Ishikawa (cell line): ENCODE measurements around the gene PRPF6.

Experiments used
- CEBPB ChIP-seq: IDR thresholded peaks from 2 replicates; pipeline ENCODE4 v1.6.1; 2012
- CREB1 ChIP-seq: IDR thresholded peaks from 2 replicates; pipeline ENCODE4 v1.6.1; 2012; ENCODE audit warnings: low read depth
- EGR1 ChIP-seq: IDR thresholded peaks from 2 replicates; pipeline ENCODE4 v1.6.1; 2012
- EP300 ChIP-seq: IDR thresholded peaks from 2 replicates; pipeline ENCODE4 v1.6.1; 2012; ENCODE audit warnings: borderline replicate concordance
- FOXM1 ChIP-seq: IDR thresholded peaks from 2 replicates; pipeline ENCODE4 v1.6.1; 2012; ENCODE audit warnings: low read depth, borderline replicate concordance
- MAX ChIP-seq: IDR thresholded peaks from 2 replicates; pipeline ENCODE4 v1.6.1; 2012
- NFIC ChIP-seq: IDR thresholded peaks from 2 replicates; pipeline ENCODE4 v1.6.1; 2012
- RAD21 ChIP-seq: IDR thresholded peaks from 2 replicates; pipeline ENCODE4 v1.6.1; 2012; ENCODE audit warnings: low read depth
- REST ChIP-seq: IDR thresholded peaks from 2 replicates; pipeline ENCODE4 v1.6.1; 2012; ENCODE audit warnings: low read depth, mild to moderate bottlenecking
- TAF1 ChIP-seq: IDR thresholded peaks from 2 replicates; pipeline ENCODE4 v1.6.1; 2012; ENCODE audit warnings: low read depth, mild to moderate bottlenecking
- TCF12 ChIP-seq: IDR thresholded peaks from 2 replicates; pipeline ENCODE4 v1.6.1; 2012; ENCODE audit warnings: low read depth
- TEAD4 ChIP-seq: IDR thresholded peaks from 2 replicates; pipeline ENCODE4 v1.6.1; 2012
- USF1 ChIP-seq: IDR thresholded peaks from 2 replicates; pipeline ENCODE4 v1.6.1; 2012
- YY1 ChIP-seq: IDR thresholded peaks from 2 replicates; pipeline ENCODE4 v1.6.1; 2012; ENCODE audit warnings: low read depth
- ZBTB7A ChIP-seq: IDR thresholded peaks from 2 replicates; pipeline ENCODE4 v1.6.1; 2012; ENCODE audit warnings: low read depth

PRPF6 gene

GRCh38 chr20:64049060-64049877 lies 68.3 kb downstream of the PRPF6 start, which contains the start of gene SOX18:
Gene SOX18, minus strand, starts transcription at chr20:64049639. Its CDS starts 123 bp downstream, at chr20:64049516.
- TF ChIP-seq USF1 (no peak), CREB1 (no peak), REST (no peak), YY1 (no peak), FOXM1 (no peak), TEAD4 (peak; percentile 8; the same call in 1 of the 2 replicates), RAD21 (no peak), NFIC (no peak; the same call in 1 of the 2 replicates), TAF1 (no peak), EP300 (no peak), EGR1 (peak; percentile 43; the same call in 1 of the 2 replicates), CEBPB (no peak), MAX (no peak), ZBTB7A (no peak), TCF12 (no peak)

- TF ChIP-seq TEAD4 (no peak), YY1 (no peak), EGR1 (no peak), REST (no peak), ZBTB7A (no peak; the same call in 1 of the 2 replicates), FOXM1 (no peak), TCF12 (no peak), NFIC (no peak)
These were observed 68.9 kb downstream of the PRPF6 start for GRCh38 chr20:64049878-64050260.

- no peak for TF ChIP-seq EGR1
- TF ChIP-seq ZBTB7A, result no peak
- no peak for TF ChIP-seq TCF12
- TF ChIP-seq NFIC, result no peak
- TF ChIP-seq RAD21, result no peak
- no peak for TF ChIP-seq YY1
- no peak for TF ChIP-seq CREB1
- no peak for TF ChIP-seq CEBPB
- no peak for TF ChIP-seq TAF1
- TF ChIP-seq EP300, result no peak
- TF ChIP-seq USF1, result no peak
- TF ChIP-seq FOXM1, result no peak
- TF ChIP-seq TEAD4, result no peak
- TF ChIP-seq REST, result no peak
- TF ChIP-seq MAX, result no peak
These were observed 69.5 kb downstream of the PRPF6 start for GRCh38 chr20:64050261-64051032.
